Muscle of back (tissue), 11 donors: ENCODE data around the gene SASH3. TPM values are rescaled to one million over a fixed set of nuclear protein-coding genes. Genes with fewer than 3 reads are reported as not detected.

ENCODE experiments used
- DNase-seq, 3 donors: peaks; one replicate each; pipeline versions ENCODE4 v3.0.0 to v3.0.0-alpha.2; 2013
- polyA plus RNA-seq, 10 donors: library from polyadenylated mRNA; unstranded; fragments of 120-200 nt; gene quantifications; one replicate each; pipeline ENCODE4 v1.2.1, GENCODE V29; 2013; ENCODE audit not compliant: insufficient read length in 10 of 10

SASH3 gene
- polyA plus RNA-seq, 10 donors = 2.1 to 8.2 (median 2.8) TPM

DNA sequence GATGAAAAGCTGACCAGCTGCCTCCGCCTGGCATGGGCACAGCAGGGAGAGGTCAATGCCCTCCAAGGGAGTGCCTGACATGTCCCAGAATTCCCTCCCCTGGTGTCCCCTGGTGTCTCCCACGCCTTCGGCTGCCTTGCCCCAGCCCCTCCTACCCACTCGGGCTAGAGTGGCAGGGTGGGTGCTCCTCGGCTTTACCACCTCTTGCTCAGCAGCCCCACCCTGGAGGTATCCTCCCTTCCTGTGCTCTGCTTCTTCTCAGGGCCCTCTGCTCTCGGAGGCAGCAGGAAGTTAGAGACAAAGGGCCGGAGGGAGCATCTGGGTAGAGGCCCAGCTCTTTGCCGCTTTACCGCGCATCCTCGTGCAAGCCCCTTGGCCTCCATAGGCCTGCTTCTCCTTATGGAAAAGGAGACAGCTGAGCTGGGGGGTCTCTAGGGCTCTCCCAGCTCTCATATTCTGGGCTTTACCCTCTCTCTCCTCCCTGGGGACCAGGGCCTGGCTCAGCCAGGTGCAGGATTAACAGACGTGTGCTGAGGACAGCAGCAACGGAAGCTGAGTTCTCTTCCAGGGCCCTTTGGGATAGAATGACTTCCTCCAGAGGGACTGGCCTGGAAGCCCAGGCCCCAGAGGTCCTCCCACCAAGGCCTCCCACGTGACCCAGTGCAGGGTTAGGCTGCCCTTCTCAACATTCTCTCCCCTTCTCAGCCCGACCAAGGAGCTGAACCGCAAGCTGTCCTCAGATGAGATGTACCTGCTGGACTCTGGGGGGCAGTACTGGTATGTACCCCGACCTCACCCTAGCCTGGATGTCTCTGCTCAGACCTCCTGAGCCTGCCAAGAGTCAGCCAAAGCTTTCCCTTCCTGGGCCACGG, 23.7 kb upstream of the SASH3 start:
- DNase-seq = no peak

DNA sequence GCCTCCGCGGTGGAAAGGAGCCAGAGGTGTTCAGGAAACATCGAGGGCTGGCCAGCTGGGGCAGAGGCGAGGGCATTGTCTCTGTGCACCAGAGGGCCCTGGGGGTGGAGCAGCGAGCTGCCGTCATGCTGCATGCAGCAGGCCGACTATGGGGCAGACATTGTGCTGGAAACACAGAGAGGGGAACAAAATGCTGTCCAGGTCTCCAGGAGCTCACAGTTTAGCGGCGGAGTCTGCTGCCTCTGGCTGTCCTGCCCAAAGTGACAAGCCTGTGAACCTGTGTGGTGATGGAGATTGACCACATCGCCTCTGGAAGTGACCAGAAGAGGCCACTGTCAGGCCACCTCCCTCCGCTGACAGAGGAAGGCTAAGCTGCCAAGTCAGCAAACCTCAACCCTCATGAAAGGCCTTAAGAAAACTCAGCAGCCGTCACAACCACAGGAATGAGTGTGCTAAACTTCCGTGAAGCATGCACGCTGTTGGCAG, 20.1 kb upstream of the SASH3 start:
- DNase-seq = peak in 1 of 3 donors; percentile 35

DNA sequence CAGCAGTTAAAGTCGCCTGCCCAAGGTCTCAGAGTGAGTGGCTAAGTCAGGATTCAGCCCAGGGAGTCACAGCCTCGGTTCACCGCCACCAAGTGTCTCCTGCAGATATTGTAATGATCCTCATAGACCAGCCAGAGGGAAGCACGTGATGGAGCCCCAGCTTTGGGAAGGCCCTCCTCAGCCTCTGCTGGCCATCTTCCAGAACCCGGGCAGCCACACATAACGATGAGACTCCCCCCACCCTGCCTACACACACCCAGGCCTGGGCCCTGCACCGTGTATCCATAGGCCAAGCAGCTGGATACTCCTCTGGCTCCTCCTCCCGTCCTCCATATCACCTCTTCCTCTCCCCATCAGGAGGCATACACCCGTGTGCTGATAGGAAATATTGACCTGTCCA, 19.6 kb upstream of the SASH3 start:
- DNase-seq = no peak

DNA sequence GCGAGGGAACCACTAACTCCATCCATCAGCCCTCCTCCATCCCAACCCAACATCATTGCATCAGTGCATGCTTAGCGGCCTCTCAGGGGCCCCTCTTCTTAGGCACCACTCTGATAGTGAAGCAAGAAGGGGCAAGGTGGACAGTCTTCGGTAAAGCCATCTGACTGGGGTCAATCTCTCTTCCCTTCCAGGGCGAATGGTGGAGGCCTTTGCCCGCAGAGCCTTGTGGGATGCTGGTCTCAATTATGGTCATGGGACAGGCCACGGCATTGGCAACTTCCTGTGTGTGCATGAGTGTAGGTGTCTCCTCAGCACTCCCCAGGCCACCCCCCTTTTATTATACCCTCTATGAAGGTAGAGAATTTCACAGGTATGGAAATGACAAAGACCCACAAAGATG, 18.8 kb upstream of the SASH3 start:
- no peak for DNase-seq

DNA sequence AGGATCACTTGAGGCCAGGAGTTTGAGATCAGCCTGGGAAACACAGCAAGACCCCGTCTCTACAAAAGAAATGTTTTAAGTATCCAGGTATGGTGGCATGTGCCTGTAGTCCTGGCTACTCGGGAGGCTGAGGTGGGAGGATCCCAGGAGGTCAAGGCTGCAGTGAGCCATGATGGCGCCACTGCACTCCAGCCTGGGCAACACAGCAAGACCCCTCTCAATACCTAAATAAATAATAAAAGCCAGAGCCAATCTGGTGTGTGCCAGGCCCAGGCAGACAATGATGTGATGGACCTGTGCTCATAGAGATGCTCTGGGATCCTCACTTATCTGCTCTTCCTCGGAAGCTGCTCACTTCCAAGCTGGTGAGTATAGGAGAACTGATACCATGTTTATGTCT, 18.2 kb upstream of the SASH3 start:
- DNase-seq = no peak

DNA sequence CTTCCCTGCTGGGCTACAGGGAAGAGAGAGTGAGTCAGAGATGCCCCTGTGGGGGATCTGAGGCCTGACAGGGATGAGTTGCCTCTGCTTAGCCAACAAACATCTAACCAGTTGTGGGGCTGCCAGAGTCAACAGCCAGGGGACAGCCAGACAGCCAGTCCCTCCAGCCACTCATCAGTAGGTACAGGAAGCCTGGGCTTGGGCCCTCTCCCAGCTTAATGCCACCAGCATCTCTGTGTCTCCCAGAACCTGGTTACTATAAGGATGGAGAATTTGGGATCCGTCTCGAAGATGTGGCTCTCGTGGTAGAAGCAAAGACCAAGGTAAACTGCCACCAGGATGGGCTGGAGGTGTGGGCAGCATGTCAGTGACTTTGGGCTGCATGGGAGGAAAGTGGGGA, 17.3 kb upstream of the SASH3 start:
- no peak for DNase-seq

DNA sequence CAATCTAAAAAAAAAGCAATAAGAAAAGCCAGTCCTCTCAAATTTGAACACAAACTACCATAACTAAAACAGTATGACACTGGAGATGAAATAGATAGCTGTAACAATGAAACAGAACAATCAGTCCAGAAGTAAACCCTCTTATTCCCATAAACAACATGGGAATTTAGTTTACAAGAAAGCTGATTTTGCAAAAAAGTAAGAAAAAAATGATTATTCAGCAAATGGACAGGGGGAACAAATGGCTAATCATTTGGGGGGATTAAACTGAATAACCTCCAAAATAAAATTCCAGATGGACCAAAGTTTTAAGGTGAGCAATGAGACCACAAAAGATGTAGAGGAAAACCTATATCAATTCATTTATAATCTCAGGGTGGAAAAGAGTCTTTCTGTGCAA, 16.1 kb upstream of the SASH3 start:
- no peak for DNase-seq

DNA sequence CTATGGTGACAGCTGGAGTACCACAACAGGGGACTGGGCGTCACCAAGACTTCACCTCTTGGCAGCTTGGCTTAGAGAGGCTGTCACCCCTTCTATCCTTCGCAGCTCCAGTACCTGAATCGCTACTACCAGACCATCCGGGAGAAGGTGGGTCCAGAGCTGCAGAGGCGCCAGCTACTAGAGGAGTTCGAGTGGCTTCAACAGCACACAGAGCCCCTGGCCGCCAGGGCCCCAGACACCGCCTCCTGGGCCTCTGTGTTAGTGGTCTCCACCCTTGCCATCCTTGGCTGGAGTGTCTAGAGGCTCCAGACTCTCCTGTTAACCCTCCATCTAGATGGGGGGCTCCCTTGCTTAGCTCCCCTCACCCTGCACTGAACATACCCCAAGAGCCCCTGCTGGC, 11.6 kb upstream of the SASH3 start:
- no peak for DNase-seq

DNA sequence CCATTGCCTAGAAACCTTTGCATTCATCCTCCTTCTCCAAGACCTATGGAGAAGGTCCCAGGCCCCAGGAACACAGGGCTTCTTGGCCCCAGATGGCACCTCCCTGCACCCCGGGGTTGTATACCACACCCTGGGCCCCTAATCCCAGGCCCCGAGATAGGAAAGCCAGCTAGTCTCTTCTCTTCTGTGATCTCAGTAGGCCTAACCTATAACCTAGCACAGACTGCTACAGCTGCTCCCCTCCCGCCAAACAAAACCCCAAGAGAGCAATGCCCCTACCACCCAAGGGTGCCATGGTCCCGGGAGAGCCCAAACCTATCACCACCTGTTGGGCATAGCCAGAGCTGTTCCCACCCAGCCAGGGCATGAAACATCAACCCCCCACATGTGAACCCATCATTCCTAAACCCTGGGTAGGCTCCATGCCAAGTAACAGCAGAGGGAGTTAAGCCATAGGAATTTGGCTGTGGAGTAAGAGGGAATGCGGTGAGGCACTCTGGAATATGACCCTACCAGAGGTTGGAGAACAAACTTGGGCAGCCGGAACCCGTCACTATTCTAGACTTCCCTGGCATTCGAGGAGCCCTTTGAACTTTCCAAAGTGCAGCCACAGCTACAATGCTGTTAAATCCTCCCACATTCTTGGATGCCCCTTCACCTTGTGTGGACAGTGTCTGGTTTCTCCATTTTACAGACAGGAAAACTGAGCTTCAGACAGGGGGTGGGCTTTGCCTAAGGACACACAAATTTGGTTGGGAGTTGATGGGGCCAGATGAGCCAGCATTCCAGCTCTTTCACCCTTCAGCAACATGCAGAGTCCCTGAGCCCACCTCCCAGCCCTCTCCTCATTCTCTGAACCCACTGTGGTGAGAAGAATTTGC, 10.9 kb upstream of the SASH3 start:
- peak in 1 of 3 donors; percentile 18 for DNase-seq

DNA sequence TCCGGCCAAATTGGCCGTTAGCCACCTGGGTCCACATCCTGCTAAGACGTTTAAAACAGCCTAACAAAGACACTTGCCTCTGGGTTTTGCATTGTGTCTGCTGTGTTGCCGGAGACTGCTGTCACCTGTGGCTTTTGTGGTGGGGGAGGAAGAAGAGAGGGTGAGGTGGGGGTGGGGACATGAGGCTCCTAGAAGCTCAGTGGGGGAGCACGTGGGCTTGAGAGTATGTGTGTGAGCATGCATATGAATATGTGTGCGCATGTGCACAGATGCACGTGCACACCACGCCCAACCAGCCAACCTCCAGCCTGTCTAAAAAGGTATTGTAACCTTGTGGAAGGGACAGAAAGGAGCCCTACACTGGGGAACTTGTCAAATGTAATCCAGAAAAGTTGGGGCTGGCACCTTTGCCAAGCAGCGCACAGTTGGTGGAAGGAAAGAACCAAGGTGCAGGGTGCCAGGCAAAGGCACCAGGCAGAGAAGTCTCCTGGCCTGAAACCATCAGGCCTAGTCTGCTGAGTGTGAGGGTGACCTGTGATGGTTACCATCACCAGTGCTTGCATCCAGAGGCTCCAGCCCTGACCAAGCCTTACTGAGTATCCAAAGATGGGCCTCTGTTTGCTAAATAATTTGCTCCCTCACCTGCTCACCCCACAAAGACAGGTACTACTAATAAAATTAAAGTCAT, 10.1 kb upstream of the SASH3 start:
- no peak for DNase-seq

DNA sequence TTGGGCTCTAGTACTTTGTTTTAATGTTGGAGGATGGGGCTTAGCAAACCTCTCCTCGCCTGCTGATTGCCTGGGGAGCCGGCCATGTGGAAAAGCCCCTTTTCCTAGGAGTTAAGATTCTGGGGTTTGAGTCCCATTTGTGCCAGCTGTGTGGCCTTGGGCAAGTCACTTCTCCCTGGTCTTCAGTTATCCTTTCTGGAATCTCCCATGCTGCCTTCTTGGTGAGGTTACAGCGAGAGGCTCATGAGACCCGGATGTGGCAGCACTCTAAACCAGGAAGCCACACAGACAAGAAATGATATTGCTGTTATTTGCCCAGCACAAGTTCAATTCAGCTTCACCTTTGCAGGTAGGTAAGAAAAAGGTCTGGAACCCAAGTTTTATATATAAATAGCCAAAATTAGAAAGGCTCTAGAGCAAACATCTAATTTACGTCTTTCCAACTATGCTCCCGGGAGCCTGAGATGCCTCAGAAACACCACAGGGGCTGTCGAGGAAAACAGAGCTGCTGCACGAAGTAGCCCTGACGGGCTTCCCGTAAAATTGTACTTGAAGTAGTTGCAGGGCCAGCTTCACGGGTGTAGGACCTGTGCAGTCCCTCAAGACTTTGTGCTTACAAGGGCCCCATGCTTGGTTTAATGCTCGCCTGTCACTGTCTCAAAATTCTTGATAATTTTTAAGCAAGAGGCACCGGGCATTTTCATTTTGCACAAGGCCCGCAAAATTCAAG, 8.3 kb upstream of the SASH3 start:
- DNase-seq = no peak

DNA sequence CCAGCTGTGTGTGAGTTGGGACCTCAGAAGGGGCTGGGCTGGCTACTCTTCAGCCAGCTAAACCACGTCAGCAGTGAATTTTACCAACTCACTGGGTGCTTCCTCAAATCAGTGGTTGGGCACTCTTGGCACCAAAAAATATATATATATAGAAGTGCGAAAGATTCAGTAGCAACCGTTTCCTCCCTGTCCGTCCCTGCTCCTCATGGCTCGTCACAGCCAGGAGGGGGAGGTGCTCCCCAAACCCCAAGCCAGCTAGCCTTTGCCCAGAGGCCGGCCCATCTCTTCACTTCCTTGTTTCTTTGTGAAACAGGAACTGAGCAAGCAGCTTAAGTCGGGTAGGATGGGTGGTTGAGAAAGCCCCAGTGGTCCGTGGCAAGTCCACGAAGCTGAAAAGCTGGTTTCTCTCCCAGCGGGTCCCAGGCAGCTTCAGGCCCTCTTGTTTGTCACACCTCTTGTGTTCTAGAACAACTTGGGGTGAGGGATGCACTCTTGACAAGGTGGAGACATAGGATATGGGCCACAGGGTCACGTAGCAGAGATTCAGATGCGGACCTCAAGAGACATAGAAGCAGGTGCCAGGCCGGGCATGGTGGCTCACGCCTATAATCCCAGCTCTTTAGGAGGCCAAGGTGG, 6.8 kb upstream of the SASH3 start:
- peak in 1 of 3 donors; percentile 44 for DNase-seq

DNA sequence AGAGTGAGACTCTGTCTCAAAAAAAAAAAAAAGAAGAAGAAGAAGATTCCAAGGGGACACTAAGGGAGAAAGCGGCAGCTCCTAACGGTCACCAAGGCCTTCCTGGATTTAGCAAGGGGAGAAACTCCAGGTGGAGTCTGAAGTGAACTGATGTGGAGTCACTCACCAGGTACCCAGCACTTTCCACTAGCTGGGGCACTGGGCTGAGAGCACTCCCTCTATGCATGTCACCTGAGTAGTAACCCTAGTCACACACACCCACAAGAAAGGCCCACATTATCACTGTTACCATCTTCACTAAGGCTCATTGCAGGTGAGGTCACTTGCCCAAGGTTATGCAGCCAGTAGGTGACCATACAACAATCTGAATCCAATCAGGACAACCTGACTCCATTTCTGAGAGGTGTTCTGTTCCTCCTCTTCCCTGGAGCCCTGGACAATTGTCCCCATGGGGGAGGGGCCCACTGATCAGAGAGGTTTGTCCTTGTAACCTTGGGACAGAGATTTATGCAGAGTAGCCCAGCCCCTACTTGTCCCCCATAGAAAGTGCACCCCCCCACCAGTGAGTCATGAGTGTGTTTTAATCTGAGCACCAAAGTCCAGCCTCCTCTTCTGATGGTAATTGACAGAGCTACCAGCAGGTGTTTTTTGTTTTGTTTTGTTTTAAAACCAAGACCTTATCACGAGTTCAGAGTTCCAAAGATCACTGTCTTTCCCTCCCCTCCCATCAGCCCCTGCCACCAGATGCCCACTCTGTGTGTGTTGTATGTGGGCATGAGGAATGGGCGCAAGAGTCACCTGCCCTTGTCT, 5.9 kb upstream of the SASH3 start:
- DNase-seq = no peak

DNA sequence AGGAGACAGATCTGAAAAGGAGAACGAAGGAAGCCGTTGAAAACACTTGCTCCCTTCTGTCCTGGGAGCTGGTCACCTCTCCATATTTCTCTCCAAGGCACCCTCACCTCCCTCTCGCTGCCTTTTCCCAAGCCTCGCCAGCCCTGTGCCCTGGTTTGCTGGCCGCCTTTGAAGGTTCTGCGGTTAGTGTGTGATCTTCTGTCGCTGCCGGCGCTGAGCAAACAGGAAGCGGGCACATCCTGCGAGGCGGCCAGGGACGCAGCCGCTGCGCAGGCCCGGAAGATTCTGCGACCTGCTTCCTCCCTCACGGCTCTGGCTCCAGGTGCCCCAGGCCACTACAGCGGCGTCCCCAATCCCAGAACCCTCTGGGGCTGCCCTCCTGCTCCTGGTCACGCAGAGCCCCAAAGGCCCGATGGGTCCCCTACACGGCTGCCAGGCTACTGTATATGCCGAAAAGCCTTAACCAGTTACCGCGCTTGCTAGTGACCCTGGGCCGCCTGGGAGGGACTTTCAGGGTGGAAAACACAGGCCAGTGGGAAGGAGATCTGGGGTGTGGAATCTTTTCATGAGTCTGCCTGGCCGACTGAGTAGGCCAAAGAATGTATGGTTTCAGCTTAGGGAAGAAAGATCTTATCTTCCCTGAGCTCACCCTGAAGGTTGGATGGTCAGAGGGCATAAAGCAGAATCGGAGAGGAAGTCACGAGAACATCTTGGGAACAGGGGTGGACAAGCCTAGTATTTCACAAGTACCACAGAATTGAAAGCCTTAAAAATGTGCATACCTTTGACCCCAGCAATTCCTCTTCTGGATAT, 2.3 kb upstream of the SASH3 start:
- no peak for DNase-seq

DNA sequence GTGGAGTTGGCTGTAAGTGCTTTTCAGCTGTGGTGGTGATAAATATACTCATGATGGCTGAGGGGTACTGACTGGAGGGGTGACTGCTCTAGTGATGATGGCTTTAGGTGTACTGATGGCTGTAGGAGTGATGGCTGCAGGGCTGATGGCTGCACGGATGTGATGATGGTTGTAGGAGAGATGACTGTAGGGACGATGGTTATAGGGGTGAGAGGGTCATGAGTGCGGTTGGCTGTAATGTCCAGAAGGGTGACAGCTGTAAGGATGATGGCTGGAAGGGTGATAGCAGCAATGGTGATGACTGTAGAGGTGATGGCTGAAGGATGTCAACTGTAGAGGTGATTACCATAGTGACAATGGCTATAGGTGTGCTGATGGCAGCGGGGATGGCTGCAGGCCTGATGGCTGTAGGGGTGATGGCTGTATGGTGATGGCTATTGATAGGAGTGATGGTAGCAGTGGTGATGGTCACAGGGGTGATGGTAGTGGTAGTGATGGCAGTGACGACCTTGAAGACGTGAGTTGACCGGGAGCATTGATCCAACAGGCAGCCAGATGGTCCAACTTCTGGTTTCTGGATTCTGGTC, 570 bp upstream of the SASH3 start:
- no peak for DNase-seq

DNA sequence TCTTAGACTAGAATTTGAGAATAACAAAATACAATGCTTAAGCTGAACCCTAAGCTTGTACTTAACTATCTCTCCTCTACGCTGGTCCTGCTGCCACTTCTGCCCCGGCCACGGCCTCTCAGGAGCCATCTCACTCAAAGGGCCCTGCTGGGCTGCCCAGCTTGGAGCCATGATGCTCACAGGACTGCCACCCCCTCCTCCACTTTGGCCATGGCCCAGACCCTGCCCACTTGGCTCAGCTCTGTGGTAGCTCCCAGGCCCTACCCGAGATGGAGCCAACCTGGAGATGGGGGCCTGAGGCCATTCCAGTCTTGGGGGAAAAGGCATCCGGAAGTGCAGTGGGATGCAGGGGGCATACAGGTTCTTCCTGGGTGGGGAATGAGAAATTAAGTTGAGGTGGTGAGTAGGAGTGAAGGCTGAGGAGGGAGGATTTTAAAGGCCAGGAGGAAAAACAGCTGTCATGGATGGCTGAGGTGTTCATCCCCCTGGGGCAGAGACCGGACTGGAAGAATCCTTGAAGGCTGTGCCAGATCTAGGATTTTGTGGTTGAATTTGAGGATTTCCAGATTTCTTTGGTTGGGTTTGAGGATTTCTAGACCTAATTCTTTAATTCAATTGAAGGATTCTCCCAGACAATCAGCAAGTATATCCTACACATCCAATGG, 824 bp downstream of the SASH3 start:
- DNase-seq = no peak

DNA sequence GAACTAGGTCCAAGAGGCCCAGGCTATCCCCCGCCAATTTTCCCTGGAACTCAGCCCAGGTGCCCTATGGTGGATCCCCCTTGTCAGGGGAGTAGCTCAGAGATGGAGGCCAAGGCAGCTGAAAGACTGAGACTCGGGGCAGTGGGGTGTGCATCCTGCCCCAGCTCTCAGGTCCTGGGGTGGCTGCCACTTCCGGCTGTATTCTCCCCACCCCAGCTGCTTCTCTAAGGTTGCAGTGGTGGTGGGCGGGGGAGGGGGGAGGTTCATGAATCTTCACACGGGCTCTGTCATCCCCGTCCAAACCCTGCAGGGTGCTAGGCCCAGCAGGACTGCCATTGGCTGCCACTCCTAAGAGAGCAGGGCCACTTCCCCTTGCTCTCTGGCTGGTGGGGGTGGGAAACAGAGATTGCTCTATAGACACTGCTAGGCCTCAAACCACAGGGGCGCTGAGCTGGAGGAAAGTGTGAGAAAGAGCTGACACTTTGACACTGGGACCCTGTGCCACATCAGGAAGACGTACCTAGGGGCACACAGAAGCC, 1.5 kb downstream of the SASH3 start:
- no peak for DNase-seq
